ENCODE measurements around the gene SPINDOC.

Gene SPINDOC

DNA sequence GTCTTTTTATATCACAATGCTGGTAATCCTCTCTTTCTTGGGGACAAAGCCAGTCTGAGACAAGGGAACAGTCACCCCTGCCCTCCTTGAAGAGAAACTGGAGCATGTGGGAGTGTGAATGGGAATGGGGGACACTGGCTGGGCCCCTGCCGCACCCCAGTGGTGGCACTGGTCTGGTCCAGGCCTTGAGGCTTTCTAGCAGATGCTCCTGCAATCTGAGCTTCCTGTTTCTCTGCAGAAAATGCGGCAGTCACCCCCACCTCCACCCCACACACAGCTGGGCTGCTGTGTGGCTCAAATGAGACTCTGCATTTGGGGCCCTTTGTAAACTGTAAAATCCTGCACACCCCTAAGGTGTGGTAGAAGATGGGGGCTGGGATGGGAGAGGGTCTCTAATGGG is 19.1 kb downstream of the SPINDOC start:
- Mint-ChIP-seq H3K9me3 (no peaks in the 10 kb centered on the region), H3K27ac (no peak overlapping the region)
- CTCF ChIA-PET = interaction anchor here (2.5 to 7.2 kb wide), 2 partner anchors 74 to 112 kb away, joined by 10 to 150 read pairs; no protein-coding TSS in a partner anchor

DNA sequence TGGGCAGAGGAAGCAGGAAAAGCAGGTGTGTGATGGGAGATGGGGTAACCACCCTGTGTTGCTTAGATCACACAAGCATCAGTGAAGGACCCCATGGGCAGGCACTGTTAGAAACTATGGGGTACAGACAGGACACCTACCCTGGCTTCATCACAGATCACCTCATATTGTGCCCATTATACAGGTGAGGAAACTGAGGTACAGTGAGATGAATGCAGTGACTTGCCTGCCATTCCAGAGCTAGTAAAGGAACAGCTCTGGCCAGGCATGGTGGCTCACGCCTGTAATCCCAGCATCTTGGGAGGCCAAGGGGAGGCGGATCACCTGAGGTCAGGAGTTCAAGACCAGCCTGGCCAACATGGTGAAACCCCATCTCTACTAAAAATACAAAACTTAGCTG is 19.8 kb downstream of the SPINDOC start:
- Mint-ChIP-seq H3K27me3 (no peaks in the 10 kb centered on the region), H3K4me3 (no peak overlapping the region), H3K36me3 (no peaks in the 10 kb centered on the region), H3K27ac (no peak overlapping the region), H3K4me1 (peaks cover 18% of the 10 kb centered on the region), H3K9me3 (no peaks in the 10 kb centered on the region)
- no peak for DNase-seq
- CTCF ChIA-PET = interaction anchor here (1.2 to 7.2 kb wide), 3 partner anchors 74 to 312 kb away, joined by 5 to 150 read pairs (median 10); no protein-coding TSS in a partner anchor

More for the DNA sequence above, 19.1 kb downstream of the SPINDOC start:
- H3K4me1 Mint-ChIP-seq = peaks cover 11% of the 10 kb centered on the region
- H3K27me3 Mint-ChIP-seq = no peaks in the 10 kb centered on the region
- DNase-seq = no peak
- H3K36me3 Mint-ChIP-seq = peaks cover 3% of the 10 kb centered on the region
- no peak overlapping the region for H3K4me3 Mint-ChIP-seq

DNA sequence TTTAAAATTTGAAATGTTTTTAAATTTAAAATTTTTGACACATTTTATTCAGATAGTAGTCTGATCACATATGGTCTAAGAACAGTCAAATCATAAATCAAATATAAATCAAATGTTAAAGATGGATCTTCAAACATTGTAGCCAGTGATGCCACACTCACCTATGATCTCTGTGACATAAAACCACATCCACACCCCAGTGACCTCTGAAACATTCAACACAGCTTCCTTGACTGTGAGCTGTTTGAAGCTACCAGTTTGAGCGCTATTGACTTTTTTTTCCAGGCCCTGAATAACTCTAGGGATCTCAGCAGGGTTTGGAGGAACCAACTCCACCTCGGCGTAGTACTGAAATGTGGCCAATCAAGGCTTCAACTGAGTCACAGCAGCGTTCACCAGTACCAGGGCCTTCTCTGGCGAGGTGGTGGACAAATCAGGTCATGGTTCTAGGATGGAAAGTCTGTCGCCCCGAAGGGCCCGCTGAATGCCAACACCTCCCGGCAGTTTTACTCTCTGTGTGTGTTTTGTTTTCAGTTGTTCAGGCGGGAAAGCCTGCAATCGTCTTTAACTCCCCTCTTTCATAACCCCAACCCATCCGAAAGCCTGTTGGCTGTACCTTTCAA is 21.4 kb downstream of the SPINDOC start:
- Mint-ChIP-seq H3K4me1 (peaks cover 22% of the 10 kb centered on the region), H3K9me3 (no peaks in the 10 kb centered on the region), H3K27ac (no peak overlapping the region), H3K4me3 (no peak overlapping the region), H3K36me3 (no peaks in the 10 kb centered on the region), H3K27me3 (no peaks in the 10 kb centered on the region)
- no peak for DNase-seq
- CTCF ChIA-PET = interaction anchor here (1.2 to 7.2 kb wide), 7 partner anchors 42 to 315 kb away, joined by 3 to 150 read pairs (median 10); no protein-coding TSS in a partner anchor

DNA sequence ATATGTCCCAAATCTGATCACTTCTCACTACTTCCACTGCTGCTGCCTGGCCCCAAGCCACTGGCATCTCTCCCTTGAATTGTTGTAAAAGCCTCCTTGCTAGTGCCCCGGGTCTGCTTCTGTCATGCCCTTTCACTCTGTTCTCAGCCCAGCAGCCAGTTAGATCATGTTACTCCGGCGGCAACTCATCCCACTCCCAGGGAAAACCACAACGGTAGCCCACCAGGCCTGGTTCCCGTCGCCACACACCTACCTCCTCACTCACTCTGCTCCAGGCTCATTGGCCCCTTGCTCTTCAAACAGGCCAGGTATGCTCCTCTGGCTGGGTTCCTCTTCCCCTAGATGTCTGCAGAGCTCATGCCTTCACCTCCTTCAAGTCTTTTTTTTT is 21.9 kb downstream of the SPINDOC start:
- H3K9me3 Mint-ChIP-seq = no peaks in the 10 kb centered on the region
- H3K4me1 Mint-ChIP-seq = peaks cover 22% of the 10 kb centered on the region
- peaks cover 5% of the 10 kb centered on the region for H3K36me3 Mint-ChIP-seq
- H3K27me3 Mint-ChIP-seq = no peaks in the 10 kb centered on the region
- H3K4me3 Mint-ChIP-seq = no peak overlapping the region
- no peak for DNase-seq
- H3K27ac Mint-ChIP-seq = no peak overlapping the region
- CTCF ChIA-PET = interaction anchor here (1.0 to 7.2 kb wide), 10 partner anchors 41 to 317 kb away, joined by 3 to 150 read pairs (median 12); no protein-coding TSS in a partner anchor

DNA sequence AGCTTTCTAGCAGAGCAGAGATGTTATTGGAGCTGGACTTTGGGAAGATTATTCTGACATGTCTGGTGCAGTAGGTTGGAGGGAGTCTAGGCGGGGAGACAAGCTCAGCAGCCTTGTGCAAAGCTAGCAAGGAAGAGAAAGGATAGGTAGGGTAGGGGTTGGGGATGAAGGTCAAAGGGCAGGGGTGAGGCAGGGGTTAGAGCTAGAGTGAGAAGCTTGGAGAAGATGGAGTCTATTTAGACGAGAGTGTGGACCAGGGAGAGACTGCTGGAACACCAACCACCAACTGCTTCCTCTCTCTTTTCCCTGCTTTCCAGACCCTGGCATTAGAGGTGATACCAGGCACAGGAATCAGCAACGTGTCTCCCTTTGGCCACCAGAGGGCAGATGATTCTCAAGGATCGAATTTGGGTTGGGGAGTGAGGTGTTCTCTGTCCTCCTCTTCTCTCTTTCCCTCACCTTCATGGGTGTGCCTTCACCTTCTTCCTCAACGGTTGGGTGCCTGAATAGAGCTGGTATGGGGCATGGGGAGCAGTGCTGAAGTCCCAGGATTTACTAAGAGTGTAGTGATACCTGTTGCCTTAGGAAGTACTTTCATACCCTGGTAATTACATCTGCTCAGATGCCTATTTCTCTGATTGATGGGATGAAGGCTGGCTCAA is 23.9 kb downstream of the SPINDOC start:
- peaks cover 21% of the 10 kb centered on the region for H3K36me3 Mint-ChIP-seq
- no peaks in the 10 kb centered on the region for H3K9me3 Mint-ChIP-seq
- H3K27me3 Mint-ChIP-seq = no peaks in the 10 kb centered on the region
- H3K27ac Mint-ChIP-seq = peak overlapping the region; percentile 90
- H3K4me3 Mint-ChIP-seq = peak overlapping the region; percentile 11
- peaks cover 38% of the 10 kb centered on the region for H3K4me1 Mint-ChIP-seq
- CTCF ChIA-PET = interaction anchor here (0.6 to 7.2 kb wide), 37 partner anchors 9 to 468 kb away, joined by 3 to 150 read pairs (median 7); partner anchors contain the start of genes COX8A, ESRRA, NAA40 and ZFTA
- peak; percentile 86 for DNase-seq

DNA sequence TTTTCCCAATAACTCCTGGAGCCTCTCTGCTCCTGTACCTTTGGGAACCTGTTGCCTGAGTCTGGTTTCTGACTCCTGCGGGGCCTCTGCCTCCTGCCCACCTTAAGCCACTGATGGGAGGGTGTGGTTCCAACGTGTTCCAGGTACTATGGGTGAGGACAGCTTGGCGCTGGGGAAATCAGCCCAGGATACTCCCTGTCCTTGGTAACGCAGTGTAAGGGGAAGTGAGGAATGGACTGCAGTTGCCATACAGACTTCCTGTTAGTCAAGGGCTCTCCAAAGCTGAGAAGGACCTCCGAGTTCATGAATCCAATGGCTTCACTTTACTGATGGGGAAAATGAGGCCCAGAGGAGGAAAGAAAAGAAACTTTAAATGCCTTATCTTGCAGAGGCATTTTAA is 24.5 kb downstream of the SPINDOC start:
- Mint-ChIP-seq H3K27me3 (no peaks in the 10 kb centered on the region), H3K9me3 (no peaks in the 10 kb centered on the region), H3K4me1 (peaks cover 38% of the 10 kb centered on the region)

DNA sequence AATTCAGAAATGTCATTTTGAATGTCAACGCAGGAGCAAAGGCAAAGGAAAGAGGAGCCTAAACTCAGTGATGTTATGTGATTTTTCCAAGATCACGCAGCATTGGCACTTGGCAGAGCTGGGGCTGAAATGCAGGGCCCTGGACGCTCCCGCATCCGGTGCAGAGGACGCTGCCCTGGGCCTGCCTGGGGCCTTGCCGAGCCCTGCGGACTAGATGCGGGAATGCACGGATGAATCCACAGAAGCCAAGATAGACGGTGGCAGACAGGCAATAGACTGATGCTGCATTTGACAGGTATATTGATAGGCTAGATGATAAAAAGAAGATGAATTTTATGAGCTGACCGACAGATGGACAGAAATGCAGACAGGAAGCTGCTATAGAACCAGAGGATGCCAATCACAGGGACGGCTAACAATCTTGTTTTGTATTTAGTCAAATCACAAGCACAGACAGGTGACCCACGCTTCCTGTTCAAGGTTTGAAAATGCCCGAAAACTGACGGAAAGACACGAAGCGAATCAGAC is 25.0 kb downstream of the SPINDOC start:
- peak overlapping the region; percentile 83 for H3K4me3 Mint-ChIP-seq
- no peak for DNase-seq
- peaks cover 43% of the 10 kb centered on the region for H3K4me1 Mint-ChIP-seq
- peak overlapping the region; percentile 90 for H3K27ac Mint-ChIP-seq
- CTCF ChIA-PET = interaction anchor here (1.0 to 7.2 kb wide), 29 partner anchors 10 to 467 kb away, joined by 3 to 150 read pairs (median 9); partner anchors contain the start of genes COX8A, ESRRA, NAA40 and ZFTA
- no peaks in the 10 kb centered on the region for H3K27me3 Mint-ChIP-seq
- H3K36me3 Mint-ChIP-seq = peaks cover 28% of the 10 kb centered on the region
- H3K9me3 Mint-ChIP-seq = no peaks in the 10 kb centered on the region

More for the DNA sequence above, 24.5 kb downstream of the SPINDOC start:
- CTCF ChIA-PET = interaction anchor here (0.6 to 7.2 kb wide), 32 partner anchors 9 to 467 kb away, joined by 3 to 150 read pairs (median 8); partner anchors contain the start of genes COX8A, ESRRA, NAA40 and ZFTA
- DNase-seq = no peak
- Mint-ChIP-seq H3K27ac (peak overlapping the region; percentile 90), H3K36me3 (peaks cover 24% of the 10 kb centered on the region), H3K4me3 (peak overlapping the region; percentile 83)

DNA sequence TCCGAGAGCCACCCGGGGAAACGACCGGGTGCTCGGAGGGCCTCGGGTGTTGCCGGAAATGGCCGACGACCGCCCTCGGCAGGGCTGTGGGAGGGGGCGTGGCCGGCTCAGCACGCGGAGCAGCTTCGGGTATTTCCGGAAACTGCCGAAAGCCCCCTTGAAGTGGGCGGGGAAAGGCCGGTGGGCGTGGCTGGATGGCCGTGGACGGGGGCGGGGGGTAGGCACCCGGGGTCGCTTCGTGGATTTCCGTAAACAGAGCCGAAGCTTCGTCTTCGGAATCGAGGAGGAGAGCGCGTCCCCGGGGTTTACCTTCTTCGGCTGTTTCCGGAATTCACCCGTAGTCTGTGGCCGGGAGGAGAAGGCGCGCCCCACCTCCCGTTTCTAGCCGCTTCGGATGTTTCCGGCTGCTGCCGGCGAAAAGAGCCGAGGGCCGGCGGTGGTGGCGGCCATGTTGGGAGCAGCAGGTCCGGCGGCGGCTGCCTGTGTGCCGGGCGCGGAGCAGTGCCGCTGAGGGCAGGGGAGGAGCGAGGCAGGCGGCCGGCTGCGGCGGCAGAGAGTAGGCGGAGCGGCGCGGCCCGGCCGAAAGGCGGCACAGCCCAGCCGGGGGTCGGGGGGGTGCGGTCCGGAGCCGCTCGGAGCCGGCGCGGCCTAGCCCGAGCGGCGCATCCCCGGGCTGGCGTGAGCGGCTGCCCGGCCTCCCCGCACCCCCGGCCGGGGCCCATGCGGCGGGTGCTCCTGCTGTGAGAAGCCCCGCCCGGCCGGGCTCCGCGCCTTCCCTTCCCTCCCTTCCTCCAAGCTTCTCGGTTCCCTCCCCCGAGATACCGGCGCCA is 25.6 kb downstream of the SPINDOC start, which contains the start of gene MARK2:
Gene MARK2, plus strand, starts transcription at position 433 of the 830 bp plus-strand sequence. Its CDS starts 397 bp downstream, at position 830.
- Mint-ChIP-seq H3K9me3 (no peaks in the 10 kb centered on the region), H3K4me1 (peaks cover 48% of the 10 kb centered on the region), H3K36me3 (peaks cover 34% of the 10 kb centered on the region), H3K27ac (peak within 1 kb of the TSS; percentile 90), H3K4me3 (peak within 1 kb of the TSS; percentile 89), H3K27me3 (no peaks in the 10 kb centered on the region)
- peak; percentile 99 for DNase-seq
- CTCF ChIA-PET = interaction anchor here (1.0 to 7.2 kb wide), 18 partner anchors 11 to 311 kb away, joined by 3 to 150 read pairs (median 13); partner anchors contain the start of gene COX8A

DNA sequence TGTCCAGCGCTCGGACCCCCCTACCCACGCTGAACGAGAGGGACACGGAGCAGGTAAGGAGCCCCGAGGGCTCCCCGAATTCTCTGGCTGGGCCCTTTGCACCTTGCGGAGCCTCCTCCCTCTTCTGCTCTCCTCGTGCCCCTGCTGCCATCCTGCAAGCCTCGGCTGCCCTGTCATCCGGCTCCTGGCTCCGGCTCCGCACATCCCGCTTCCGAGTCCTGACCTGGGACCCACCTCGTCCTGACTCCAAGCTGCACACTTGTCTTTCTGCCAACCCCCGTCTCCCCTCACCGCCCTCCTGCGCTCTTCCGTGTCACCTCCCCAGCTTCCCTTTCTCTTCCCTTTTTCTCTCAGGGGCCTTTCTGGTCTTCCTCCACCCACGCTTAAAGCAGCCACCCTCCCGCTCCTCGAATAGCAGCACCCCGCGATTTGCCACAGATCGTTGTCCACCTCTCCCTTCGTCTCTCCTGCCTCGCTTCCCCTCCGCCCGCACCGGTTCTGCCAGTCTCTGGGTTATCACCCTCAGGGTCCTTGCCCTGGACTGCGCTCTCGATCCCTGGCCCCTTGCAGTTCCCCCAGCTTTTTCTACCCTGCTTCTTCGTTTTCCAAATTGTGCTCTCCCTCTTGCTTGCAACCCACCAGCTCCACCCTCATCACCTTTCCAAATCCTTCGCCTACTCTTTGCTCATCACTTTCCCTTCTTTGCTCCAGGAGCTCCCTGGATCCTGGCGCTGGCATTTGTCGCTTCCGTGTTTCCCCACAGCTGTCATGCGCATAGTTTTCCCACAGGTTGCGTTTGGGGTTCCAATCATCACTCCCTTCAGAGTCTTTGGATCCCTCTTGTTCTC is 26.5 kb downstream of the SPINDOC start:
- peaks cover 39% of the 10 kb centered on the region for H3K36me3 Mint-ChIP-seq
- H3K27ac Mint-ChIP-seq = peak overlapping the region; percentile 75
- peaks cover 56% of the 10 kb centered on the region for H3K4me1 Mint-ChIP-seq
- H3K9me3 Mint-ChIP-seq = no peaks in the 10 kb centered on the region
- DNase-seq = peak; percentile 54
- CTCF ChIA-PET = interaction anchor here (1.1 to 5.9 kb wide), 5 partner anchors 11 to 163 kb away, joined by 3 to 51 read pairs (median 6); no protein-coding TSS in a partner anchor
- no peaks in the 10 kb centered on the region for H3K27me3 Mint-ChIP-seq
- peak overlapping the region; percentile 89 for H3K4me3 Mint-ChIP-seq

DNA sequence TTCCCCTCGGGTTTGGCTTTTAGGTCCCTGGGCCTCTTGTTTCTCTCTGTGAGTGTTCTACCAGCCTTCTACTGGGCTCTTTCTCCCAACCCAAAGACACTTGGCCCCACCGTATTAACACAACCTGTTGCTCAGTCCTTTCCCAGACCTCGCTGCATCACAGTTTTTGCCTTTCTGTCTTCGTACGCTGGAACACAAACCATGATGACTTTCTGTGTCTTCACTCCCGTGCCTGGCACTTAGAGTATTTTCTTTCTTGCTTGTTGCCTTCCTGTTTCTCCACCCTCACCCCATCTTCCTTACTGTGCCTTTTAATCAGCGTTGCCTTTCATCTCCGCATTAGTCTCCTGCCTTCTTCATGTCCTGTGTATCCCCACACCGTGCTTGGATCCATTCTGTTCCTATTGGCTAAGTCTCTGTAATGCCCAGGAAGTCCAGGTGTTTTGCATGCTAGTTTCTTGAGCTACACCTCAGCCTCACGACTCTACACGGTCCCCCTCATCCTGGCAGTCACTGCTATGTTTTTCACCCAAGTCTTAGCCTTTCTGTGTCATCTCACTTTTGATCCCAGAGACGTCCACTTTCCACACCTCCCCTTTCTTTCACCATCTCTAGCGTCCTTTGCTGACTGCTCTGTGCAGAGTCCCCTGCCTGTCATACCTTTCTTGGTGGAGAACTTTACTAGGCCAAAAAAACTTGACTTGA is 27.3 kb downstream of the SPINDOC start:
- Mint-ChIP-seq H3K27me3 (no peaks in the 10 kb centered on the region), H3K36me3 (peaks cover 41% of the 10 kb centered on the region), H3K9me3 (no peaks in the 10 kb centered on the region), H3K4me3 (peak overlapping the region; percentile 89), H3K4me1 (peaks cover 64% of the 10 kb centered on the region), H3K27ac (peak overlapping the region; percentile 75)
- no peak for DNase-seq
- CTCF ChIA-PET = interaction anchor here (0.5 to 5.9 kb wide), 5 partner anchors 17 to 66 kb away, joined by 3 to 51 read pairs (median 6); no protein-coding TSS in a partner anchor

DNA sequence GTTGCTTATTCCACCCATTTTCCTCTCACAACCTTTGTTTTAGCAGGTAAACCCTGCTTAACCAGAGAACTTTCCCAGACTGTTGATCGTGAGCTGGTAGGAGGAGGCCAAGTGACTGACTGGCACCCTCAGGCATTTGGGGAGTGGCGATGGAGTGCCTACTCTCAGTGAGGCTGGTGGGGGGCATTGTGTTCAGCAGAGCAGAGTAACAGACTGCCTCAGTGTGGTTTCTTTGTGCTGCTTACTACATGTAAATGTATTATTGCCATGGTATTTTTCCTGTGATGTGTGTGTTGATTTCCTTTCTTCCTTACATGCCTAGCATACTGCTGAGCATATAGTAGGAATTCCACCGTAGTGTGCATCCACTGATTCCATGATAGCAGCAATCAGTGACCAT is 28.3 kb downstream of the SPINDOC start:
- Mint-ChIP-seq H3K9me3 (no peaks in the 10 kb centered on the region), H3K36me3 (peaks cover 46% of the 10 kb centered on the region), H3K27ac (peak overlapping the region; percentile 6), H3K4me1 (peaks cover 70% of the 10 kb centered on the region), H3K4me3 (peak overlapping the region; percentile 89), H3K27me3 (no peaks in the 10 kb centered on the region)
- CTCF ChIA-PET = interaction anchor here (0.9 to 3.3 kb wide), 2 partner anchors 28 to 65 kb away, joined by 4 to 12 read pairs; no protein-coding TSS in a partner anchor
- no peak for DNase-seq

DNA sequence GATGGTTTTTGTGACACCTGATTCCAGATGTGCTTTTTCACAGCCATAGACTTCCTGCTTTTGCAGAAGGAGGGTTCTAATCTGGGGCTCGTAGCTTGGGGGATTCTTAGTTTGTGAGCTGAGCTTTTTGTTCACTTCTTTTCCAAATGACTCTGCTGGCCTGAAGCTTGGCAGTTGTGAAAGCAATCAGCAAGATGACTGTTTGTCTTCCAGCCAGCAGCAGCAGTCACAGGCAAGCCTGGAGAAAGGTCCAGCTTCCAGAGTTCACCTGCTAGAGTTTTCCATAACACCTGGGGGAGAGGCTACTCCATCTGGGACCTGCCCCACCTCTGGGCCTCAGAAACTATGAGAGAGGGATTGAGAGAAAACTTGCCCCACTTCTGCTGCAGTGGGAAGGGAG is 29.8 kb downstream of the SPINDOC start:
- DNase-seq = no peak
- H3K9me3 Mint-ChIP-seq = no peaks in the 10 kb centered on the region
- H3K36me3 Mint-ChIP-seq = peaks cover 54% of the 10 kb centered on the region
- no peaks in the 10 kb centered on the region for H3K27me3 Mint-ChIP-seq
- H3K27ac Mint-ChIP-seq = no peak overlapping the region
- no peak overlapping the region for H3K4me3 Mint-ChIP-seq
- H3K4me1 Mint-ChIP-seq = peaks cover 65% of the 10 kb centered on the region
- CTCF ChIA-PET = interaction anchor here (1.8 kb wide), 1 partner anchor 29 kb away, joined by 5 read pairs; no protein-coding TSS in a partner anchor
